ENCODE measurements around the gene RALGAPA2. TPM values are rescaled to one million over a fixed set of nuclear protein-coding genes. Genes with fewer than 3 reads are reported as not detected.

The RALGAPA2 gene
- total RNA-seq, 1 experiment from 2014 or later, result 10.8 TPM

- Histone ChIP-seq H3K9me2 (ENCODE audit: insufficient read depth) (no peaks in the 10 kb centered on the region), H3K36me3 (ENCODE audit: control insufficient read depth in 1 of 2, insufficient read depth in 2 of 2, low read length in 2 of 2) (no peaks in the 10 kb centered on the region), H3K4me2 (ENCODE audit: low read length) (no peak overlapping the region), H2AFZ (ENCODE audit: low read depth, low read length, poor library complexity, severe bottlenecking) (no peak overlapping the region), H3K27me3 (ENCODE audit: insufficient read depth, low read length) (no peaks in the 10 kb centered on the region), H4K20me1 (ENCODE audit: insufficient read depth) (no peaks in the 10 kb centered on the region), H3K4me3 (replicated peaks in 1 of 2; ENCODE audit: low read depth in 1 of 2, low read length in 2 of 2) (no peak overlapping the region), H3K4me1 (ENCODE audit: control insufficient read depth in 1 of 2, insufficient read depth in 2 of 2, low read length in 2 of 2) (no peaks in the 10 kb centered on the region), H3K27ac (ENCODE audit: low read depth, low read length) (no peak overlapping the region), H3K79me2 (ENCODE audit: insufficient read depth, low read length) (no peaks in the 10 kb centered on the region), H3K9me3 (ENCODE audit: control insufficient read depth in 1 of 2, insufficient read depth in 1 of 2, low read depth in 1 of 2, low read length in 2 of 2) (no peaks in the 10 kb centered on the region), H3K9ac (ENCODE audit: low read length) (no peak overlapping the region)
- no peak for DNase-seq (ENCODE audit: low read depth, low spot score)
- POLR2A ChIA-PET, result no interaction called here
- CTCF ChIA-PET, result no interaction called here
- TF ChIP-seq REST (IDR thresholded peaks at IDR 0.05; ENCODE audit: low read depth) (no peak), TCF7L2 (IDR thresholded peaks at IDR 0.05; ENCODE audit: borderline replicate concordance, extremely low read depth, insufficient read depth, insufficient read length) (no peak), JUND (IDR thresholded peaks at IDR 0.05) (no peak)
- no TSS peak for BruUV-seq (replicated peaks)
- RAD21 ChIA-PET (ENCODE audit: low non-redundant PET in 1 of 2, low total read pairs in 2 of 2, uncharacterized antibody in 2 of 2, unreplicated experiment in 2 of 2), result no interaction called here
- ATAC-seq, result no peak
- intact Hi-C loops (cut with micrococcal nuclease), result no loop called here
Measured at GRCh38 chr20:20531283-20531682, 181.2 kb downstream of the RALGAPA2 start.

- Histone ChIP-seq H3K4me3 (replicated peaks in 1 of 2; ENCODE audit: low read depth in 1 of 2, low read length in 2 of 2) (no peak overlapping the region), H2AFZ (ENCODE audit: low read depth, low read length, poor library complexity, severe bottlenecking) (no peak overlapping the region), H4K20me1 (ENCODE audit: insufficient read depth) (no peaks in the 10 kb centered on the region), H3K9me3 (ENCODE audit: control insufficient read depth in 1 of 2, insufficient read depth in 1 of 2, low read depth in 1 of 2, low read length in 2 of 2) (no peaks in the 10 kb centered on the region), H3K4me2 (ENCODE audit: low read length) (no peak overlapping the region), H3K79me2 (ENCODE audit: insufficient read depth, low read length) (no peaks in the 10 kb centered on the region), H3K27me3 (ENCODE audit: insufficient read depth, low read length) (no peaks in the 10 kb centered on the region), H3K4me1 (ENCODE audit: control insufficient read depth in 1 of 2, insufficient read depth in 2 of 2, low read length in 2 of 2) (no peaks in the 10 kb centered on the region), H3K27ac (ENCODE audit: low read depth, low read length) (no peak overlapping the region), H3K9ac (ENCODE audit: low read length) (no peak overlapping the region), H3K9me2 (ENCODE audit: insufficient read depth) (no peaks in the 10 kb centered on the region), H3K36me3 (ENCODE audit: control insufficient read depth in 1 of 2, insufficient read depth in 2 of 2, low read length in 2 of 2) (no peaks in the 10 kb centered on the region)
- TF ChIP-seq CBX3 (IDR thresholded peaks at IDR 0.05; ENCODE audit: low read depth) (no peak), TCF7L2 (IDR thresholded peaks at IDR 0.05; ENCODE audit: borderline replicate concordance, extremely low read depth, insufficient read depth, insufficient read length) (no peak), ZFX (IDR thresholded peaks at IDR 0.05) (no peak), YY1 (IDR thresholded peaks at IDR 0.05; ENCODE audit: extremely low read depth, insufficient replicate concordance, low read depth, low read length) (no peak), ZNF274 (IDR thresholded peaks at IDR 0.05; ENCODE audit: low read depth, low read length) (no peak), SP1 (IDR thresholded peaks at IDR 0.05; ENCODE audit: low read depth) (no peak), EGR1 (IDR thresholded peaks at IDR 0.05; ENCODE audit: low read depth) (no peak)
- no peak for ATAC-seq
- ChIA-PET CTCF (no interaction called here), RAD21 (ENCODE audit: low non-redundant PET in 1 of 2, low total read pairs in 2 of 2, uncharacterized antibody in 2 of 2, unreplicated experiment in 2 of 2) (no interaction called here), POLR2A (no interaction called here)
- DNase-seq (ENCODE audit: low read depth, low spot score), result no peak
- intact Hi-C loops (cut with micrococcal nuclease), result no loop called here
- BruUV-seq (replicated peaks), result no TSS peak
Measured at GRCh38 chr20:20530428-20531151, 181.9 kb downstream of the RALGAPA2 start.

Data from HCT116 (cell line).